Spleen (tissue), 11 donors: ENCODE results near the gene GON4L. TPM values are rescaled to one million over a fixed set of nuclear protein-coding genes. Genes with fewer than 3 reads are reported as not detected.
"Not testable (repeated sequence)": the region's sequence is repeated elsewhere in the genome, so short reads cannot be mapped to it uniquely, and the experiment has no call there.

Experiments
- DNase-seq: peaks from one replicate; pipeline ENCODE4 v3.0.0-alpha.2; 2020
- H3K27ac ChIP-seq, 8 donors: fragments of 200-600 bp; sonication (generic) in 7 of 8; 1 replicate in 4 of 8; 2 replicates in 4 of 8; pipeline versions ENCODE4 v1.5.0 to v1.8.0; 2016 to 2021; ENCODE audit warnings: inconsistent platforms in 4 of 8, mild to moderate bottlenecking in 4 of 8, moderate library complexity in 1 of 8
- H3K27me3 ChIP-seq, 7 donors: fragments of 200-600 bp; sonication (generic) in 6 of 7; replicated peaks in 1 of 7; 1 replicate in 4 of 7; 2 replicates in 3 of 7; pipeline versions ENCODE4 v1.5.0 to v1.8.0; 2016 to 2021; ENCODE audit warnings: inconsistent platforms in 3 of 7, mild to moderate bottlenecking in 1 of 7
- H3K36me3 ChIP-seq, 6 donors: fragments of 200-600 bp; sonication (generic) in 5 of 6; 1 replicate in 4 of 6; 2 replicates in 2 of 6; pipeline versions ENCODE4 v1.5.0 to v1.8.0; 2016 to 2021; ENCODE audit warnings: inconsistent platforms in 2 of 6
- H3K4me1 ChIP-seq, 6 donors: fragments of 200-600 bp; sonication (generic) in 5 of 6; 1 replicate in 3 of 6; 2 replicates in 3 of 6; pipeline versions ENCODE4 v1.5.0 to v1.8.0; 2016 to 2021; ENCODE audit warnings: inconsistent platforms in 3 of 6
- H3K4me3 ChIP-seq, 8 donors: fragments of 200-600 bp; sonication (generic) in 7 of 8; 1 replicate in 4 of 8; 2 replicates in 4 of 8; pipeline versions ENCODE4 v1.5.0 to v1.8.0; 2016 to 2021; ENCODE audit warnings: inconsistent platforms in 4 of 8, mild to moderate bottlenecking in 4 of 8, moderate library complexity in 2 of 8
- H3K9me3 ChIP-seq, 8 donors: fragments of 200-600 bp; sonication (generic) in 7 of 8; 1 replicate in 4 of 8; 2 replicates in 4 of 8; pipeline versions ENCODE4 v1.5.0 to v1.8.0; 2016 to 2021; ENCODE audit warnings: inconsistent platforms in 4 of 8
- CTCF ChIP-seq, 11 experiments: fragments of 200-600 bp in 7 of 11; fragments of 450-650 bp in 4 of 11; sonication (generic) in 4 of 11; IDR thresholded peaks in 8 of 11; conservative IDR thresholded peaks in 3 of 11; 1 replicate in 7 of 11; 2 replicates in 4 of 11; pipeline versions ENCODE4 v1.4.0 to v1.8.0; 2016 to 2021; ENCODE audit warnings: antibody characterized with exemption in 11 of 11, inconsistent platforms in 4 of 11, mild to moderate bottlenecking in 1 of 11
- POLR2A ChIP-seq, 3 donors: fragments of 450-650 bp; IDR thresholded peaks; one replicate each; pipeline ENCODE4 v1.5.1; 2017; ENCODE audit warnings: antibody characterized with exemption in 3 of 3, mild to moderate bottlenecking in 1 of 3
- POLR2AphosphoS5 ChIP-seq, 3 donors: sonication (generic); formaldehyde crosslinking; IDR thresholded peaks; one replicate each; pipeline ENCODE4 v1.5.1; 2017; ENCODE audit warnings: antibody characterized with exemption in 3 of 3
- WGBS, 5 donors: extraction: QIAGEN DNeasy Blood & Tissue Kit in 3 of 5; methylation state at CpG; one replicate each; pipeline versions ENCODE4 v1.1.5 to v1.1.7; 2013 to 2018; 5-methylcytosine and 5-hydroxymethylcytosine counted together
- intact Hi-C: fragments of 100-400 bp; cut with DNase I; formaldehyde crosslinking; loops from one replicate; pipeline ENCODE4 v1.15.0; 2023; ENCODE audit warnings: low total_unique reads
- polyA plus RNA-seq, 3 donors: library from polyadenylated mRNA; stranded (reverse); fragments of 200-250 nt; gene quantifications; one replicate each; pipeline ENCODE4 v1.2.1, GENCODE V29; 2013
- total RNA-seq, 7 donors: library from RNA; depleted of rRNA in 3 of 7; stranded (reverse); fragments of >200 nt in 3 of 7; fragmentation: NEBNext Ultra II Directional in 4 of 7; extraction: Animal tissue kit (Norgen Biotek cat#: 25700) in 4 of 7; gene quantifications; one replicate each; pipeline versions ENCODE4 v1.1.0 to v1.2.1, GENCODE V29; 2016 to 2021
- donor health status: healthy with polysubstance abuse.
- donor health status: DM: no; HTN: no; CAD: no; lungs with moderate emphysema.
- donor health status: DM: no; HTN: no; CAD: no.
- donor health status: Bipolar disorder and iron deficiency.
- donor health status: healthy.
- donor health status: DM: no; HTN: no; CAD: no.
- donor health status: DM: yes; HTN: yes; CAD: no.

The GON4L gene
- total and polyA plus RNA-seq, 10 donors: 12.3 to 103 (median 66.2) TPM

DNA sequence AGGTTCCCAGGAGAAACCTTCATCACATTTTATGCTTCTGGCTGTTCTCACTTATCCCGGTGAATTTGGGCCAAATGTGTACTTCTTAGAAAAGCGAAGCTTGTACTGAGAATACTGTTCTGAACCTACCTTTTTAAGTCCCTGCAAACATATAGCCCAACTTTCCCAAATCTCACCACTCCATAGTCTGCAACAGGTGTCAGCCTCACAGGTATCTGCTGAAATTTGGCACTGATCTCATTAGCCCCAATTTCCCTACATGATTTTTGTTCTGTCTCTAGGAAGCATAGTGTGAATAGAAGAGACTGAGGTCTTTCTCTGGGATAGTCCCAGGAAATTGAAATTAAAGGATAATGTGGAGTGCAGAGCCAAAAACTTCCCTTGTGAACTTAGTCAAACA, 42.7 kb upstream of the GON4L start:
- H3K36me3 ChIP-seq: peaks cover 6 to 96% (median 80%) of the 10 kb centered on the region in 6 donors
- H3K4me1 ChIP-seq: no peaks in the 10 kb centered on the region
- intact Hi-C loops: no loop called here
- WGBS, 5 donors: 92 to 98% (median 97%) methylated on average over 2 of the region's 2 CpGs
- no peak overlapping the region for H3K27ac ChIP-seq
- TF ChIP-seq POLR2AphosphoS5 (IDR thresholded peaks at IDR 0.05) (no peak), POLR2A (IDR thresholded peaks at IDR 0.05) (no peak), CTCF (IDR thresholded peaks at IDR 0.05 in 8 of 11, conservative IDR thresholded peaks at IDR 0.05 in 3 of 11) (no peak)
- no peaks in the 10 kb centered on the region for H3K27me3 ChIP-seq
- H3K4me3 ChIP-seq: no peak overlapping the region
- DNase-seq: no peak
- no peaks in the 10 kb centered on the region for H3K9me3 ChIP-seq

DNA sequence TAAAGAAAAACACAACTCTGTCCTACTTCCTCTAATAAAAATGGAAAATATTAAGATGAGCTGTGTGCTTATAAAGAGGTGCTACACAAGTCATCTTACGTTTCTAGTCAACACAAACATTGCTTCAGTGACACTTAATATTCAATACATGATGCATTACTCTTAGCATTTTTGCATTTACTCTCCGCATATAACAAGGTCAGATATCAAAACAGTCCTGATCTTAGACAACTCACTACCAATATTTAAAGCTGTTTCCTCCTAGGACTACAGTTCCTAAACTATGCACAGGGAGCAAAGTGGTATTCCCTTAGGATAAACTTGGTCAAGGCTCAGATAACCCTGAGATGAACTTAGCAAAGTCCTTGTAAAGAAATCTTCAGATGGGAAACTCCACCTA, 41.9 kb upstream of the GON4L start:
- peaks cover 0 to 7% (median 3%) of the 10 kb centered on the region in 6 donors for H3K4me1 ChIP-seq
- H3K9me3 ChIP-seq: no peaks in the 10 kb centered on the region
- peaks cover 6 to 88% (median 72%) of the 10 kb centered on the region in 6 donors for H3K36me3 ChIP-seq
- intact Hi-C loops: no loop called here
- TF ChIP-seq POLR2AphosphoS5 (IDR thresholded peaks at IDR 0.05) (no peak), POLR2A (IDR thresholded peaks at IDR 0.05) (no peak), CTCF (IDR thresholded peaks at IDR 0.05 in 8 of 11, conservative IDR thresholded peaks at IDR 0.05 in 3 of 11) (no peak)
- no peak for DNase-seq
- H3K27ac ChIP-seq: peak overlapping the region in 1 of 8 donors; percentile 25
- 68 to 84% (median 75%) methylated on average over 2 of the region's 2 CpGs for WGBS, 5 donors
- no peak overlapping the region for H3K4me3 ChIP-seq
- no peaks in the 10 kb centered on the region for H3K27me3 ChIP-seq

GRCh38 chr1:155897746-155898145, 40.7 kb upstream of the GON4L start:
- WGBS, 5 donors: 95 to 100% (median 99%) methylated on average over 1 of the region's 1 CpG
- DNase-seq: no peak
- Histone ChIP-seq H3K4me1 (peaks cover 0 to 18% (median 14%) of the 10 kb centered on the region in 6 donors), H3K27me3 (no peaks in the 10 kb centered on the region), H3K9me3 (no peaks in the 10 kb centered on the region), H3K36me3 (peaks cover 6 to 77% (median 61%) of the 10 kb centered on the region in 6 donors), H3K27ac (no peak overlapping the region), H3K4me3 (no peak overlapping the region)
- no peak for TF ChIP-seq POLR2AphosphoS5 (IDR thresholded peaks at IDR 0.05)
- no peak for TF ChIP-seq CTCF (IDR thresholded peaks at IDR 0.05 in 8 of 11, conservative IDR thresholded peaks at IDR 0.05 in 3 of 11)
- intact Hi-C loops: no loop called here

GRCh38 chr1:155896476-155896875, 39.5 kb upstream of the GON4L start:
- Histone ChIP-seq H3K36me3 (peaks cover 3 to 64% (median 49%) of the 10 kb centered on the region in 6 donors), H3K4me1 (peaks cover 0 to 20% (median 14%) of the 10 kb centered on the region in 6 donors)
- H3K27ac ChIP-seq, intact Hi-C loops, H3K27me3 ChIP-seq, DNase-seq, H3K9me3 ChIP-seq, H3K4me3 ChIP-seq: not testable (repeated sequence)
- 91 to 98% (median 97%) methylated on average over 8 of the region's 8 CpGs for WGBS, 5 donors

GRCh38 chr1:155895617-155896016, 38.6 kb upstream of the GON4L start:
- DNase-seq, H3K4me3 ChIP-seq, H3K27ac ChIP-seq, H3K27me3 ChIP-seq, H3K9me3 ChIP-seq, intact Hi-C loops: not testable (repeated sequence)
- 91 to 97% (median 95%) methylated on average over 6 of the region's 6 CpGs for WGBS, 5 donors
- H3K36me3 ChIP-seq: peaks cover 3 to 56% (median 41%) of the 10 kb centered on the region in 6 donors
- H3K4me1 ChIP-seq: peaks cover 0 to 20% (median 14%) of the 10 kb centered on the region in 6 donors
